Neutrophil (primary cell): Measurements from ENCODE around the gene TRNAU1AP.

Source experiments
- H3K27ac ChIP-seq: fragments of 200-600 bp; sonication (generic); 2 replicates; pipeline ENCODE4 v1.5.1; 2016; ENCODE audit warnings: mild to moderate bottlenecking, moderate library complexity
- H3K27me3 ChIP-seq: fragments of 200-600 bp; sonication (generic); 2 replicates; pipeline ENCODE4 v1.6.0; 2016; ENCODE audit warnings: mild to moderate bottlenecking
- H3K36me3 ChIP-seq: fragments of 200-600 bp; sonication (generic); 2 replicates; pipeline ENCODE4 v1.5.1; 2017
- H3K4me1 ChIP-seq, 2 experiments: fragments of 200-600 bp in 1 of 2; sonication (generic) in 1 of 2; 1 replicate in 1 of 2; 2 replicates in 1 of 2; pipeline versions ENCODE4 v1.5.1 to v1.6.1; 2013 to 2016; ENCODE audit warnings: low read depth in 1 of 2, low read length in 1 of 2, mild to moderate bottlenecking in 1 of 2, moderate library complexity in 1 of 2; ENCODE audit not compliant: control insufficient read depth in 1 of 2, insufficient read depth in 1 of 2
- H3K4me3 ChIP-seq, 2 experiments: fragments of 200-600 bp in 1 of 2; sonication (generic) in 1 of 2; 1 replicate in 1 of 2; 2 replicates in 1 of 2; pipeline ENCODE4 v1.5.1; 2013 to 2016; ENCODE audit warnings: low read depth in 1 of 2, low read length in 1 of 2, mild to moderate bottlenecking in 1 of 2, moderate library complexity in 1 of 2
- H3K9me3 ChIP-seq: fragments of 200-600 bp; sonication (generic); 2 replicates; pipeline ENCODE4 v1.5.1; 2016
- CTCF ChIP-seq: fragments of 200-600 bp; sonication (generic); IDR thresholded peaks from 2 replicates; pipeline ENCODE4 v1.5.1; 2016; ENCODE audit warnings: antibody characterized with exemption

TRNAU1AP gene

DNA sequence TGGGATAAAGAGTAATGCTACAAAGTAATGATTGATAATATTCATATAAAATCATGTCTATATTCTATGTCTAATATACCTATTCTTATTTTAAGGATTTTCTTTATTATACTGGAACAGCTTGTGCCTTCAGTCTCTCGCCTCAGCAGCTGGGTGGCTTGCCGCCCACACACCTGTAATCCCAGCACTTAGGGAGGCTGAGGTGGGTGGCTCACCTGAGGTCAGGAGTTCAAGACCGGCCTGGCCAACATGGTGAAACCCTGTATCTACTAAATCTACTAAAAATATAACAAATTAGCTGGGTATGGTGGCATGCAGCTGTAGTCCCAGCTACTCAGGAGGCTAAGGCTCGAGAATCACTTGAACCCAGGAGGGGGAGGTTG, 7.6 kb upstream of the TRNAU1AP start:
- H3K36me3 ChIP-seq, result no peaks in the 10 kb centered on the region
- TF ChIP-seq CTCF, result no peak
- H3K9me3 ChIP-seq, result no peaks in the 10 kb centered on the region
- no peaks in the 10 kb centered on the region for H3K4me1 ChIP-seq
- H3K27me3 ChIP-seq, result no peaks in the 10 kb centered on the region
- no peak overlapping the region for H3K27ac ChIP-seq
- H3K4me3 ChIP-seq, result no peak overlapping the region

DNA sequence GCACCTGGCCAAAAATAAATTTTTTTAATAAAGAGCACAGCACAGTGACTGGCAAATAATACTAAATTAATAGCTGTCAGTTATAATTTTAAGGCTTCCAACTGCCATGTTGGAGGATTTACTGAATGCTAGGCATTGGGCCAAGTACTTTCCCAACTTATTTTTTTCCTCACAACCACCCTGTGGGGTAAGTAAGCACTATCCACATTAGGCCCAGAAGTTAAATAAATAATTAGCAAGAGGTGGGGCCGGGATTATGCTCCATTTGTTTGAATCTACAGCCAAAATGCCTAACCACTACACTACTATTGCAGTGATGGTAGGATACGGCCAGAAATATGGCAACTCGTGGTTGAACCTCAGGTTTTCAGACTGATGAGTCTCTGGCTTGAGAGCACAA, 4.6 kb upstream of the TRNAU1AP start:
- TF ChIP-seq CTCF, result no peak
- no peaks in the 10 kb centered on the region for H3K27me3 ChIP-seq
- H3K27ac ChIP-seq, result no peak overlapping the region
- H3K4me3 ChIP-seq, result no peak overlapping the region
- H3K36me3 ChIP-seq, result no peaks in the 10 kb centered on the region
- H3K4me1 ChIP-seq, result peaks cover 9 to 10% of the 10 kb centered on the region in 2 experiments
- H3K9me3 ChIP-seq, result no peaks in the 10 kb centered on the region

- no peak for TF ChIP-seq CTCF
- H3K4me1 ChIP-seq, result peaks cover 13 to 15% of the 10 kb centered on the region in 2 experiments
- H3K4me3 ChIP-seq, result no peak overlapping the region
- H3K27me3 ChIP-seq, result no peaks in the 10 kb centered on the region
- no peak overlapping the region for H3K27ac ChIP-seq
- H3K9me3 ChIP-seq, result no peaks in the 10 kb centered on the region
- peaks cover 5% of the 10 kb centered on the region for H3K36me3 ChIP-seq
These were observed 1.5 kb upstream of the TRNAU1AP start for GRCh38 chr1:28551381-28551780.

GRCh38 chr1:28560886-28561285, 8.0 kb downstream of the TRNAU1AP start:
- Histone ChIP-seq H3K36me3 (peaks cover 92% of the 10 kb centered on the region), H3K9me3 (no peaks in the 10 kb centered on the region), H3K4me3 (no peak overlapping the region), H3K27me3 (no peaks in the 10 kb centered on the region), H3K4me1 (no peaks in the 10 kb centered on the region), H3K27ac (no peak overlapping the region)
- no peak for TF ChIP-seq CTCF

- Histone ChIP-seq H3K36me3 (peaks cover 97% of the 10 kb centered on the region), H3K27me3 (no peaks in the 10 kb centered on the region), H3K9me3 (no peaks in the 10 kb centered on the region), H3K4me3 (no peak overlapping the region), H3K27ac (no peak overlapping the region), H3K4me1 (no peaks in the 10 kb centered on the region)
- TF ChIP-seq CTCF, result no peak
These were observed 11.4 kb downstream of the TRNAU1AP start for GRCh38 chr1:28564310-28564709.

- Histone ChIP-seq H3K27me3 (no peaks in the 10 kb centered on the region), H3K4me1 (no peaks in the 10 kb centered on the region), H3K36me3 (peaks cover 95% of the 10 kb centered on the region), H3K27ac (no peak overlapping the region), H3K9me3 (no peaks in the 10 kb centered on the region), H3K4me3 (no peak overlapping the region)
- TF ChIP-seq CTCF, result no peak
These were observed 12.2 kb downstream of the TRNAU1AP start for GRCh38 chr1:28565040-28565439.
